ENCODE measurements around the gene CERS6.

GRCh38 chr2:168719446-168719845, 263.4 kb downstream of the CERS6 start:
- TF ChIP-seq CTCF (IDR thresholded peaks at IDR 0.05): no peak
- no peak for TF ChIP-seq POLR2AphosphoS5 (IDR thresholded peaks at IDR 0.05)
- no peak for TF ChIP-seq EP300 (IDR thresholded peaks at IDR 0.05; ENCODE audit: low read depth)
- TF ChIP-seq POLR2A (IDR thresholded peaks at IDR 0.05): no peak

Measured in transverse colon (tissue), 4 donors.